Globus pallidus (tissue), 1 donor: ENCODE data around the gene LARGE1.

ENCODE experiments used
- DNase-seq: peaks from one replicate; pipeline ENCODE4 v3.0.0-alpha.2; 2015; ENCODE audit warnings: low spot score

The LARGE1 gene

DNA sequence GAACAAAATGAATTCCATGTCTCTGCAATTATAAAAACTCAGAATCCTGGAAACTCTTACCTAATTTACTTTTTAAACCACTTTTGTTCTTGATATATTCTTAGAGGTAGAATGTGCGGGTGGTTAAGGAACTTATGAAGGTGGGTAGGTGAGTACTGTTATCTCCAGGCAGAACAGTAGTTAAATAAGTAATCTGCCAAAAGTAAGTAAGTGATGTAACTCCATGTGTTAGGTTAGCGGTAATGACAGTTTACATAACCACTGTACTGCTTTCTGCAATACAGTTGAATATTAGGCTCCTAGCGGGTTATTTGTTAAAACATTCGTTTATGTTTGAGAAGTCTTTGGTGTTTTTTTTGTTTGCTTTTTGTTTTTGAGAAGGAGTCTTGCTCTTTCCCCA, 7.1 kb downstream of the LARGE1 start:
- no peak for DNase-seq

DNA sequence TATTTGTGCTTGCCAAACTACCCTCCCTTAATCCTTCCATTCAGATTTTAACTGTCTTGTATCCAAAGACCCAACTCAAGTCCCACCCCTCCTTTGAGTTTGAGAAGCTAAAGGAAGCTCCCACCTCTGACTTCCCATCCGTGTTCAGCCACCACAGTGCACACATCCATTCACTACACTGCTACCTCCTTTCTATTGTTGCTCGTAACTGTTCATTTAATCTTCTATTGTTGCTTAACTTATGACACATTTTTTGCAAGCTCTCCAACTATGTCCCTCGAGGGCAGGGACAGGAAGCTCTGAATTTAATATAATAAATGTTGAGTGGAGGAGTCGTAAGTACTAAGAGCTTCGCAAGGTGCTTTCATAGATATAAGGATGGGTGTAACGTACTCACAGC, 10.4 kb downstream of the LARGE1 start:
- DNase-seq: no peak

DNA sequence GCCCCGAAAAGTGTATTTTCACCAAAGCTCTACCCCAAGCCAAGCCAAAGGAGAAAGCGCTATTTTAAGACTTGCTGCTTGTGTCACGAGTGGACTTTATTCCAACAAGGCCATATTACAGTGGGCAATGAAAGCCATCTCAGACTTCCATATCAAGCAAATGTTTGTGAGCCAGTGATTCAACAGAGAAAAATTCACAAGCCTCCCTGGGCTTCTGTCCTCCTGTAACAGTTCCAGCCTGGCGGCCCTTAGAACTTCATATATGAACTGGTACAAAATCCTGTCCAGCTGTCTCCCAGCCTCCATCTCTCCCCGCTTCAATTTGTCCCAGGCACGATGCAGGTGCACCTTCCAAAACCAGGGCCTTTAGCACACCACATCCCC, 11.2 kb downstream of the LARGE1 start:
- DNase-seq: no peak

- no peak for DNase-seq
Observed at GRCh38 chr22:33908171-33909074, 11.9 kb downstream of the LARGE1 start.

- DNase-seq: no peak
Observed at GRCh38 chr22:33906954-33907353, 13.3 kb downstream of the LARGE1 start.

GRCh38 chr22:33906475-33906874, 13.8 kb downstream of the LARGE1 start:
- DNase-seq: no peak

DNA sequence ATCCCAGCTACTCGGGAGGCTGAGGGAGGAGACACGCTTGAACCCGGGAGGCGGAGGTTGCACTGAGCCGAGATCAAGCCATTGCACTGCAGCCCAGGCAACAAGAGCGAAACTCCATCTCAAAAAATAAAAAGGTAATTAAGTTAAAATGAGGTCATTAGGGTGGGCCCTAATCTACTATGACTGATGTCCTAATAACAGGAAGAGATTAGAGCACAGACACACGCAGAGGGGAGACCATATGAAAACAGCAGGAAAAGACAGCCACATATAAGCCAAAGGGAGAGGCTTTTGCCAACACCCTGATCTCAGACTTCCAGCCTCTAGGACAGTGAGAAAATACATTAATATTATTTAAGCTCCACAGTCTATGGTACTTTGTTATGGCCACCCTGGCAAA, 17.3 kb downstream of the LARGE1 start:
- DNase-seq: no peak

- DNase-seq: no peak
Observed at GRCh38 chr22:33902073-33902472, 18.2 kb downstream of the LARGE1 start.

DNA sequence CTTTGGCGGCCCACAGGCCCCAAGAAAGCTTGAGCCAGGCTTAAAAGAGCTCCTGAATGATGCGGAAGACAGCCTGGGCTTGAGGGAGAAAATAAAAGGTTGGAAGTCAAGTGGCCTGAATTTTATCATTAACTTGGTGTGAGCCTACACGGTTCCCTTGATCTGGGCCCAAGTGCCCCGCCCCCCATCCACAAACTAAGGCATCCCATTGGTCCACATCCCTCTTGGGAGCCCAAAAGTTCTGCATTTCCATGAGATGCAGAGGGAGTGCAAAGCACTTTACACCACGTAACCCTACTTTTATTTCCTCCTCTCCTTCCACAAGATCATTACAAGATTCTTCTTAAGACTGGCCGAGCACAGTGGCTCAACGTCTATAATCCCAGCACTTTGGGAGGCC, 22.2 kb downstream of the LARGE1 start:
- no peak for DNase-seq

DNA sequence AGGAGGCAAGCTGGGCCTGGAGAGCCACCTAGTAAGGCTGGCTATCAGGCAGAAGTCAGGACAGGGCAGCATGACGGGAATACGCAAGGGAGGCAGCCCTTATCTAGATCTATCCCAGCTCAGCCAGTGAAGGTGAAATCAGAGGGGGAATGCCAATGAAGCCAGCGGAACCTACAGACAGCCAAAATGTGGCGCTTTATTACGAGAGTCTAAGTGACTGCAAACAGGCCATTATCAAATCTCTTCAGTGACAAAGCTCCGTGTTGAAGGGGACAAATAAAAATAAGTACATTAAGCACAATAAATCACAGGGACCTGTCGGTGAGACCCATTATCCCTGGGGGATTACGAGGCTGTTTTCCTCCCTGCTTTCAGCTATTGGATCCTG, 22.8 kb downstream of the LARGE1 start:
- DNase-seq: no peak

DNA sequence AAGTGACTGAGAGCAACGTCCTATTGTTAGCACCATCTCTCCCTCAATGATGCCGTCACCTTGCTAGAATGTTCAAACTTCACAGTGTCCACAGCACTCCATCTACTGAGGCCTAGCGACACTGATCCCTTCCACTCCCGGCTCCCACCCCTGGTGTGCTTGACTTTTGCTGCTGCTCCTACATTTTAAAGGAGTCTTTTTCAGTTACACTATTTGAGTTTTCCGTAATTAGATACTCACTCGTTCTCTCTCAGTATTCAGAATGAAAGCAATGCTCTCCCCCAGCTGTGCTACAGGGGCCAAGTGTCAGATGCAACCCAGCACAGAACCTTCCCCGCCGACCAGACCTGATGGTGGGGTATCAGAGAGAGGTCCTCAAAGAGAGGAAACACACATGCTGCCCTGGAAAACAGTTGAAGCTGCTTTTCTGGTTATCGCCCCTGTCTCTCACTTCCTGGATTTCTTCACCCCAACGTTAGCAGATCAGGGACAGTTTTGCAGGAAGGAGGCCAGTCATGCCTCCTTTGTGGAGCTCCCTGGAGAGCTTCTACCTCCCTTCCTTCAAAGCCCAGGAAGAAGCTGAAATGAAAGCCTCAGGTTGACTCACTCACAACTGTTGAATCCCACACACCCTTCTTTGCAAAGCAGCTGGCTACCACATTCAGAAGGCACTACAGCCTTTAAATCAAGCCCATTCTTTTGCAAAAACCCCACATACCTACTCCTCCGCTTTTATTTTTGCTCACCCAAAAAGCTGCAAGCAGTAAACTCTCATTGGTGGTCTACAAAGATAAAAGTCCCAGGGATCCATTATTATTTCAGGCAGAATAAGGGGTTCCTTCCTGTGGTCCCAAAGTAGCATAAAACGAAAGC, 23.5 kb downstream of the LARGE1 start:
- no peak for DNase-seq

DNA sequence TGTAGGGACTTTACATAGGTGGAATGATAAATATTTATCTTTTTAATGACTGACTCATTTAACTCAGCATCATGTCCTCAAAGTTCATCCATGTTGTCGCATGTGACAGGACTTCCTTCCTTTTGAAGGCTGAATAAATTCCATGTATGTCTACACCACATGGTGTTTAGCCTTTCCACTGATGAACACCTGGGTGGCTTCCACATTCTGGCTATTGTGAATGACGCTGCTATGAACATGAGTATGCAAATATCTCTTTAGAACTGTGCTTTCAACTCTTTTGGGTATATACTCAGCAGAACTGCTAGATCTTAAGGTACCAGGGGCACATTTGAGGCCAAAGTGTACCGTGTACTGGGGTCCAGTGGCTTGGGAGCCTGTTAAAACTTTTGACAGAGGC, 24.1 kb downstream of the LARGE1 start:
- no peak for DNase-seq

DNA sequence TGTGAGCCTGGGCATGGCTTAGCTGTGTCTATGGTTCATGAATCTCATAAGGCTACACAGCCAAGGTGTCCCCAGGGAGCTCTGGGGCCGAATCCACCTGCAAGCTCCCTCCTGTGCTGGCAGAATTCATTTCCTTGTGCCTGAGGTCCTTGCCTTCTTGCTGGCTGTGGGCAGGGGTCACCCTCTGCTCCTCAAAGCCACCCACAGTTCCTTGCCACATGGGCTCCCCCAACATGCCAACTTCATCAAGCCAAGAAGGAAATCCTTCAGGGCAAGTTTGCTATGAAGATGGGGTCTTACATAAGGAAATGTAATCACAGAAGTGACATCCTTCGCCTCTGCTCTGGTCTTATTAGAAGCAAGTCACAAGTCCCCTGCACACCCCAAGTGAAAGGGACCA, 24.8 kb downstream of the LARGE1 start:
- DNase-seq: no peak

- no peak for DNase-seq
Observed at GRCh38 chr22:33894515-33894914, 25.8 kb downstream of the LARGE1 start.

DNA sequence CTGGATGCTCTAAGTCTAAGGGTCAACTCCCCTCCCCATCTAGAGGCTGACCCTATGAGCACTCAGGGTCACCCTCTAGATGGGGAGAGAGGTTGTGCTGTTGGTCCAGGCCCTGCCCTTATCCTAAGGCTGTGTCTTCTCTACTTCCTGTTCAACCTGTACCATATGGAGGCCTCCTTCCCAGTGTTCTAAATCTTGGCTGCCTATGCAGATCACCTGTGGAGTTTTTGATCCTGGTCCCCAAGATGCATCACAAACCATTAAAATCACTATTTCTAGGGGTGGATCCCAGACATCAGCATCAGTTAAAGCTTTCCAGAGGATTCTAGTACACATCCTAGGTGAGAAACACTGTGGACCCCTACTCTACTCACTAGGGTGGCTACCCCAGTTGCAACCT, 26.2 kb downstream of the LARGE1 start:
- no peak for DNase-seq

DNA sequence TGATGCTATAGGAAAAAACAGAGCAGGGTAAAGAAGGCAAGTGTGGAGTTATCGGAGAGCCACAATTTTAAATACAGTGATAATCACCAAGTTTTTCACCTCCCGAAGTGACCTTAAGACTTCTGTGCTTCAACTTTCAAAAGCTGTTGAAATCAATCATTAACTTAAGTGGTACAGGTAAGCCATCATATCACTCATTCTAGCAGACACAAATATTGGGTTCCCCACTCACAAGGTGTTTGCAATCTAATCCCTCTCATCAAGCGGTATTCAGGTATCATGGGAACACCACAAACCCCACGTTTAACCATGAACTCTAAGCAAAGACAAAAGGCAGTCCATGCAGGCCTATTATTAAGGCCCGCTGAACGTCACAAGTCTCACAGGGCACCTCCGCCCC, 26.8 kb downstream of the LARGE1 start:
- no peak for DNase-seq

- DNase-seq: no peak
Observed at GRCh38 chr22:33891992-33892391, 28.3 kb downstream of the LARGE1 start.

DNA sequence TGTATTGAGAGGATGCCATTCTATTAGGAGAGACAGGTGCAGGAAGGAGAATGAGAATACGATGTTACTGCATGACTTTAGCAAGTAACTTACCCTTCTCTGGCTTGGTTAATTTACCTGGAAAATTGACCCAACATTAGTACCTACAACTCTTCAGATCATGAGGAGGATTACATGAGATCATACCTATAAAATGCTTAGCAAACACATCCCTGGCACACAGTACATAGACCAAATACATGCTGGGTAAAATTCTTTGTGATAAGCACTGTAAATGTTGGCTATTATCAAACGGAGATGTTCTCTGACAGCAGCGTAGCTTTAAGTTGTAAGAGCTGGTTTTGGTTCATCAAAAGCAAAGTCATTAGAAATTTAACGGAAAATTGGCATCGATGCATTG, 28.8 kb downstream of the LARGE1 start:
- no peak for DNase-seq

GRCh38 chr22:33889748-33890147, 30.5 kb downstream of the LARGE1 start:
- DNase-seq: no peak

DNA sequence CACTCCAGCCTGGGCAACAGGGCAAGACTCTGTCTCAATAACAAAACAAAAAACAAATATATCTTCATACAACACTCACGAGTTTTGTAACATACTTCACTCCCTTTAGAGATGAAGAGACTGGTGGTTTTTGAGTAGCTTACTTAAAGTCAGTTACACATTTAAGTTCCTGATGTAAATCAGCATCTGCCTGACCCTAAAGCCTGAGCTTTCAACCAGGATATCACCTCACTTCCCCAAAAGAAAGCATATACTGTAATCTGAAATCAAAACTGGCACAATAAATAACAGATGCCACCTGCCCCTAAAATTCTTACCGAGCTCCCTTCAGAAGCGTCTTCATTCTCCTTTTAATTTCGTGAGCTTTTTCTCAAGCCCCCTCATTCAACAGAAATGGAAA, 31.5 kb downstream of the LARGE1 start:
- no peak for DNase-seq

DNA sequence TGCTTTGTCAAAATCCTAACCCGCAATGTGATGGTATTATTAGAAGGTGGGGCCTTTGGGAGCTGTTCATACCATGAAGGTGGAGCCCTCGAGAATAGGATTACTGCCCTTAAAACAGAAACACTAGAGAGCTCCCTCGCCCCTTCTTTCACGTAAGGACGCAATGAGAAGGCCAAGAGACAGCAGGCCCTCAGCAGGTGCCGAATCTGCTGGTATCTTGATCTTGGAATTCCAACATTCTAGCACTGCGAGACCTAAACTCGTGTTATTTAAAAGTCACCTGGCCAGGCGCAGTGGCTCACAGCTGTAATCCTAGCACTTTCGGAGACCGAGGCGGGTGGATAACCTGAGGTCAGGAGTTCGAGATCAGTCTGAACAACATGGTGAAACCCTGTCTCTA, 33.1 kb downstream of the LARGE1 start:
- DNase-seq: no peak

DNA sequence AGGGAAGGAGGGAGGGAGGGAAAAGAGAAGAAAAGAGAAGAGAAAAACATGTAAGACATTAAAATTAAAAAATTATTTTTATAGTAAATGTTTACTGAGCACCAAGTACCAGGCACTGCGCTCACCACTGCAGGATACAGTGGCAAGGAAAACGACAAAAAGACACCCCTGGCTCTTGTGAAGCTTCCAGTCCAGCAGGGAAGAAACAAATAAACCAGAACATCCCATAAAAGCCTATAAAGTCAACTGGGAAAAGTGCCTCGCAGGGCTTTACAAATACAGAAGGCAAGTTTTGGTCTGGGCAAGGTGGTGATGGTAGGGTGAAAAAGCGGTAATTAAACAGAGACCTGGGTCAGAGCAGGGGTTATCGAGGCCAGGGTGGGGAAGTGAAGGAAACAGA, 33.6 kb downstream of the LARGE1 start:
- DNase-seq: no peak

DNA sequence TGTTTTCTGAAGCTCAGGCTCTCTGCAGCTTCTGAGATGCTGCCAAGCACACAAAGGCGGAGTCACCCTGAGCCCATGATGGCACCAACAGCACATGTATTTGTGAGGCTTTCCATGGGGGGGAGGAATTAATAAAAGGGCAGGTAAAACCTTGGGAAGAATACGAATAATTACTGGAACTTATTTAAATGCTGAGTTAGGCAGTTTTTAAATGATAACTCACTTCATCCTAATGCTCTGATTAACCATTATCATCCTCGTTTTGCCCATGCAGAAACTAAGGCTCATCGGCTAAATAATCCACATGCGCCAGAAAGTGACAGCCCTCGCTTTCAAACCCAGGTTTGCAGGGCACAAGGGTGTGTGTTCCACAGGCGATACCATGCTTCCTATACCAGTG, 35.4 kb downstream of the LARGE1 start:
- DNase-seq: no peak
